ENCODE data around the gene ITPK1.

Gene ITPK1

GRCh38 chr14:93060841-93061240 lies 54.9 kb downstream of the ITPK1 start:
- TF ChIP-seq SIN3A (IDR thresholded peaks at IDR 0.05; ENCODE audit: borderline replicate concordance, insufficient read depth, low read length) (no peak), POLR2AphosphoS5 (IDR thresholded peaks at IDR 0.05; ENCODE audit: low read depth, low read length) (no peak), REST (IDR thresholded peaks at IDR 0.05; ENCODE audit: insufficient read depth in 1 of 2, low read depth in 2 of 2, low read length in 2 of 2) (no peak), FOXP2 (optimal IDR thresholded peaks at IDR 0.05; ENCODE audit: borderline replicate concordance, extremely low read depth, extremely low read length, insufficient read depth) (no peak), TAF1 (IDR thresholded peaks at IDR 0.05; ENCODE audit: borderline replicate concordance, insufficient read depth, low read length) (no peak)

- TF ChIP-seq REST (IDR thresholded peaks at IDR 0.05; ENCODE audit: insufficient read depth in 1 of 2, low read depth in 2 of 2, low read length in 2 of 2) = no peak
- TF ChIP-seq SIN3A (IDR thresholded peaks at IDR 0.05; ENCODE audit: borderline replicate concordance, insufficient read depth, low read length) = no peak
- TF ChIP-seq POLR2AphosphoS5 (IDR thresholded peaks at IDR 0.05; ENCODE audit: low read depth, low read length) = no peak
- no peak for TF ChIP-seq FOXP2 (optimal IDR thresholded peaks at IDR 0.05; ENCODE audit: borderline replicate concordance, extremely low read depth, extremely low read length, insufficient read depth)
- no peak for TF ChIP-seq TAF1 (IDR thresholded peaks at IDR 0.05; ENCODE audit: borderline replicate concordance, insufficient read depth, low read length)
Observed at GRCh38 chr14:93059917-93060545, 55.7 kb downstream of the ITPK1 start.

- TF ChIP-seq REST (IDR thresholded peaks at IDR 0.05; ENCODE audit: insufficient read depth in 1 of 2, low read depth in 2 of 2, low read length in 2 of 2) (no peak), FOXP2 (optimal IDR thresholded peaks at IDR 0.05; ENCODE audit: borderline replicate concordance, extremely low read depth, extremely low read length, insufficient read depth) (no peak), TAF1 (IDR thresholded peaks at IDR 0.05; ENCODE audit: borderline replicate concordance, insufficient read depth, low read length) (no peak), POLR2AphosphoS5 (IDR thresholded peaks at IDR 0.05; ENCODE audit: low read depth, low read length) (no peak), SIN3A (IDR thresholded peaks at IDR 0.05; ENCODE audit: borderline replicate concordance, insufficient read depth, low read length) (no peak)
Observed at GRCh38 chr14:93059260-93059659, 56.5 kb downstream of the ITPK1 start.

- no peak for TF ChIP-seq FOXP2 (optimal IDR thresholded peaks at IDR 0.05; ENCODE audit: borderline replicate concordance, extremely low read depth, extremely low read length, insufficient read depth)
- no peak for TF ChIP-seq SIN3A (IDR thresholded peaks at IDR 0.05; ENCODE audit: borderline replicate concordance, insufficient read depth, low read length)
- no peak for TF ChIP-seq POLR2AphosphoS5 (IDR thresholded peaks at IDR 0.05; ENCODE audit: low read depth, low read length)
- no peak for TF ChIP-seq TAF1 (IDR thresholded peaks at IDR 0.05; ENCODE audit: borderline replicate concordance, insufficient read depth, low read length)
- no peak for TF ChIP-seq REST (IDR thresholded peaks at IDR 0.05; ENCODE audit: insufficient read depth in 1 of 2, low read depth in 2 of 2, low read length in 2 of 2)
Observed at GRCh38 chr14:93057586-93058280, 58.0 kb downstream of the ITPK1 start.

All from PFSK-1 (cell line).